HG03025 (cell line): ENCODE data around the gene PPFIA4.

Experiments
- ATAC-seq: cut with Tn5 transposase; IDR thresholded peaks from one replicate; pipeline ENCODE4 v1.9.1; 2021; ENCODE audit warnings: mild to moderate bottlenecking, moderate library complexity; ENCODE audit not compliant: unreplicated experiment, low FRiP score

Gene PPFIA4

DNA sequence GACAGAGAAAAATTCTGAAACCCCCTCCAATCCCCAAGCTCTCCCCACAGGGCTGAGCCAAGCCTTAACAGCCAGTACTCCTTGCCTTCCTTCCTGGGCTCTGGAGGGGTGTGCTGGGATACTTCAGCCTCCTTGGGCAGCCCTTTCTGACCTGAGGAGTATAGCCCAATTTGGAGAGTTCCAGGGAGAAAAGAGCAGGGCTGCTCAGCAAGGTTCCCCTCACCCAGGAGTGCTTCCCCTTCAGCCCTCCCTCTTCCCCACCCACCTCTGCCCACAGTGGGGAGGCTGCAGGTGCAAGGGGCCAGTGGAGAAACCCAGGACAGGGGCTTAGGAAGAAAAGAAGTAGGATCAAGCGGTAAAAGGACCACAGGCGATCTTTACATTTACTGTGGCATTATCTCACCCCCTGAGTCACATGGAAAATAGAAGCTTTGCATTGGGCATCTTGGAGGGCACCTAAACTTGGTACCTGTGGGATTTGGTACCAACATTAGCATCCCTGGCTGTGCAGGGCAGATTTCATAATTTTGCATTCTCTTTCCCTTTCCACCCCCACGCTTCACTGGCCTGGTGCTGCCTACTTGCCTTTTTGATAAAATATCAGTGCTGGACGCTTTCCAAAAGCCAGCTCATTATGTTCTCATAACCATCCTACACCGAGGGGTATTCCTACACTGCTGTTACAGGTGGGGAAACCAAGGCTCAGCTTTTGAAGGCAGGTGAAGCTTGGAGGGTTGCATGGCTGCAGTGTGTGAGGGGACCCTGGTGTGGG lies 98.4 kb downstream of the PPFIA4 start:
- no peak for ATAC-seq

DNA sequence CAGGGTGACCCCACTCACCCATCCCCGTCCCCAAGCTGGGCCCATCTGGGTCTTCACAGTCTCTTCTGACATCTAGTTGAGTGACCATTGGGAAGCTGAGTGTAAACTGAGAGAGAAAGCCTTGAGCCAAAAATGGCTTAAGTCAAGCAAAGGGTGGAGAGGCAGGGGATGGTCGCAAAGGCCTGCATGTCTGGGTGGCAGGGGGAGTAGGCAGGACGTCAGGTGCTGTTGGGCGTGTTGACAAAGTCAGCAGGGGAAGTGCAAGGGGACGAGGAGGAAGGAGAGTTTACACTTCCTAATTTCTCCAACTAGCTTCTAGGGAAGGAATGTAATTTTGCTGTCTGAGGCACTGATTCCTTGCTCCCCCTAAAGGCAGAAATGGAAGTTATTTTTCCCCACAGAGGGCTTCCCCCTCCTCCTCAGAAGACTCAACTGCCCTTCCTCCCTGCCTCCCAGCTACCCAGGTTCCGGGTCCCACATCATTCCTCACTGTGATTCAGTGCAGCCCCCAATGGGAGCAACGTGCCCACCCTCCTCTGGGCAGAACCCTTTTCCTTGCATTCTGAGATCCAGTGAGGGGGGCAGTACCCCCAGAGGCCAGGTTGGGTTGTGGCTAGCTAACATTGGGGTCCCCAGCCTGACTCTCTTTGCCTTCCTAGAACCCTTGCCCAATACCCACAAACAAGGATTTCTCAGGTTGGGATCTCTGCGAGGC lies 100.0 kb downstream of the PPFIA4 start:
- ATAC-seq = no peak

DNA sequence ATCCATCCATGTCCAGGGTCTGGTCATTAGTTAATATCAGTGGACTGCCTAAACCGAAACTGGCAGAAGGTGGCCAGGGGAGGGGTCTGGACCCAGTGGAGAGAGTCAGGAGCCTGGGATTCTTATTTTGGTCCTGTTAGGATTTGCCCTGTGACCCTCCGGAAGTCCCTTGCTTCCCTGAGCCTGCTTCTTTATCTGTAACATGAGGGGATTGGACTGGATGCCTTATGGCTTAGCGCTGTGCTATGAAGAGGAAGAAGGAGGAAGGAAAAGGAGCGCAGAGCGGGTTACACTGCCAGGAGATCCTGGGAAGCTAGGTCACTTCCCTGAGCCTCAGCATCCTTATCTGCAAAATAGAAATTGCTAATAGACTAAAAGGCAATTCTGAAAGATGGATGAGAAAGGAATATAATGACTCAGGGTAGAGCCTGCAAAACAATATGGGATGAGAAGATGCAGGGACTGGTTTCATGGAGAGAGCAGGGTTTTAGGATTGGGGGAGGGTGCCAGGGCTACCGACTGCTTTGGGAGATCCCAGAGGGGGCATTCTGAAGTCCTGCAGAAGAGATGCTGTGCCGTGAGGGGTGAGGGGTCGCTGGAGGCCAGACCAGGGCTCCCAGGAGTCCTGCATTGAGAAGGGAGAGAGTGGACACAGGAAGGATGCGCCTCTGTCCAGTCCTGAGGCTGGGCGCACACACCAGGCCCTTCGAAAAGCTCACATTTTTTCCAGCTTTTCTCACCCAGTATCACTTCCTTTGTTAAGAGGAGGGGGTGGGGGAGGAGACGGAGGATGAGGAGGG lies 100.8 kb downstream of the PPFIA4 start:
- no peak for ATAC-seq

DNA sequence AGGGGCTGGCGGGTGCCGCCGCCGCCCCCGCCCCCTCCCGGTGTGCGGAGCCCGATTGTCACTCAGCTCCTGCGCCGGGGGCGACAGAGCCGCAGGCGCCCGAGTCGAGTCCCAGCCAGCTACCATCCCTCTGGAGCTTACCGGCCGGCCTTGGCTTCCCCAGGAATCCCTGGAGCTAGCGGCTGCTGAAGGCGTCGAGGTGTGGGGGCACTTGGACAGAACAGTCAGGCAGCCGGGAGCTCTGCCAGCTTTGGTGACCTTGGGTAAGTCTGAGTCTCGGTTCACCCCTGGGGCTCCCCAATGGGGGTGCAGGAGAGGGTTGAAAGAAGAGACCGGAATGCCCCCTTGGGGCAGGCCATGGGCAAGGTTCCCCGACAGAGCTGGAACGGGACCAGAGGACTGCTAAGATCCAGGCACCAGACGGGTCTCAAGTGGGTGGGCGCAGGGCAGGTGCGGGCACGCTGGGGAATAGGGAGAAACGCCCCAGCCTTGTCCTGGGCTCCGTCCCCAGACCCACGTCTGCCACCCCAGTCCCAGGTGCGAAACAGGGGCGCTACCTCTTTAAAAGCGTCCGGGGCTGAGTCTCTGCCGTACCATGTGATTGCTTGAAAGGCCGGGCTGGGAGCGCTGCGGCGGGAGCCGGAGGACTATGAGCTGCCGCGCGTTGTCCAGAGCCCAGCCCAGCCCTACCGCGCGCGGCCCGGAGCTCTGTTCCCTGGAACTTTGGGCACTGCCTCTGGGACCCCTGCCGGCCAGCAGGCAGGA lies 101.6 kb downstream of the PPFIA4 start, which contains the start of gene ADORA1:
Gene ADORA1 (plus strand): TSS at position 61 of the 765 bp plus-strand sequence. CDS start 1,116 bp downstream, outside the sequence.
- no peak for ATAC-seq

DNA sequence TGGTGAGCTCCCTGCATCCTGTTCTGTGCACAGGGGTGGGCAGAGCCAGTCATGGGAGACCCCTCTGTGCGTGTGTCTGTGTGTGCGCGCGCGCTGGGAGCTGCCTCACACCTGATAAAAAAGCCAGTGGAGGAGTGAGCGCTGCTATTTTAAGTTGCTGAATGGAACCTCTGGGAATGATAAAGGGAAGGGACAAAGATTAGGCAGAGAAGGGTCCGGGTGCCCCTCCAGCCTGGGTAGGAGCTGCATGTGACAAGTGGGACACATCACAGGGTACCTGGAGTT lies 102.1 kb downstream of the PPFIA4 start:
- no peak for ATAC-seq
